ENCODE data around the gene HSD11B1.

The HSD11B1 gene

GRCh38 chr1:209728466-209728865 is 23.8 kb downstream of the HSD11B1 start:
- DNase-seq, result no peak

- DNase-seq, result no peak
Measured at GRCh38 chr1:209729436-209729835, 24.8 kb downstream of the HSD11B1 start.

- no peak for DNase-seq
Measured at GRCh38 chr1:209732725-209733124, 28.1 kb downstream of the HSD11B1 start.

GRCh38 chr1:209733409-209734192 is 29.0 kb downstream of the HSD11B1 start:
- DNase-seq, result no peak

- DNase-seq, result no peak
Measured at GRCh38 chr1:209736490-209737117, 32.0 kb downstream of the HSD11B1 start.

- no peak for DNase-seq
Measured at GRCh38 chr1:209737118-209737505, 32.5 kb downstream of the HSD11B1 start.

- DNase-seq, result no peak
Measured at GRCh38 chr1:209738270-209738669, 33.6 kb downstream of the HSD11B1 start.

- DNase-seq, result no peak
Measured at GRCh38 chr1:209741193-209741592, 36.5 kb downstream of the HSD11B1 start.

GRCh38 chr1:209741889-209742288 is 37.2 kb downstream of the HSD11B1 start:
- no peak for DNase-seq

GRCh38 chr1:209742409-209743144 is 37.9 kb downstream of the HSD11B1 start:
- DNase-seq, result no peak

- no peak for DNase-seq
Measured at GRCh38 chr1:209743145-209743482, 38.5 kb downstream of the HSD11B1 start.

GRCh38 chr1:209746451-209747165 is 42.0 kb downstream of the HSD11B1 start:
- no peak for DNase-seq

- DNase-seq, result peak; percentile 68 to 77
Measured at GRCh38 chr1:209747580-209748262, 43.1 kb downstream of the HSD11B1 start.

GRCh38 chr1:209748620-209749019 is 44.0 kb downstream of the HSD11B1 start:
- DNase-seq, result no peak

GRCh38 chr1:209749205-209749604 is 44.6 kb downstream of the HSD11B1 start:
- no peak for DNase-seq

GRCh38 chr1:209749670-209750323 is 45.2 kb downstream of the HSD11B1 start:
- no peak for DNase-seq

- no peak for DNase-seq
Measured at GRCh38 chr1:209751627-209752231, 47.1 kb downstream of the HSD11B1 start.

GRCh38 chr1:209752890-209753289 is 48.2 kb downstream of the HSD11B1 start:
- DNase-seq, result no peak

GRCh38 chr1:209755256-209755655 is 50.6 kb downstream of the HSD11B1 start:
- DNase-seq, result no peak

GRCh38 chr1:209755926-209756614 is 51.4 kb downstream of the HSD11B1 start, which contains the start of gene TRAF3IP3:
TRAF3IP3 (plus strand) TSS chr1:209756053; CDS start chr1:209760040, 3,987 bp downstream.
- peak; percentile 99 for DNase-seq
